Fibroblast of lung (primary cell): Measurements from ENCODE around the gene PRMT6. TPM values are rescaled to one million over a fixed set of nuclear protein-coding genes. Genes with fewer than 3 reads are reported as not detected.
"Not testable (repeated sequence)": the region's sequence is repeated elsewhere in the genome, so short reads cannot be mapped to it uniquely, and the experiment has no call there.

Experiments used
- DNase-seq, 2 donors: peaks; one replicate each; pipeline versions ENCODE4 v3.0.0 to v3.0.0-alpha.2; 2010; ENCODE audit warnings: low read depth in 2 of 2
- H2AFZ ChIP-seq: 2 replicates; pipeline ENCODE4 v1.5.1; 2012; ENCODE audit warnings: low read length, control low read depth, inconsistent platforms
- H3K27ac ChIP-seq: 2 replicates; pipeline ENCODE4 v1.5.1; 2011; ENCODE audit warnings: low read length, control low read depth; ENCODE audit not compliant: insufficient read depth
- H3K27me3 ChIP-seq: 2 replicates; pipeline ENCODE4 v1.5.1; 2011; ENCODE audit warnings: mild to moderate bottlenecking, low read length; ENCODE audit not compliant: control insufficient read depth, insufficient read depth
- H3K36me3 ChIP-seq: 2 replicates; pipeline ENCODE4 v1.5.1; 2011; ENCODE audit warnings: low read length; ENCODE audit not compliant: control insufficient read depth, insufficient read depth
- H3K4me1 ChIP-seq: 2 replicates; pipeline ENCODE4 v1.5.1; 2011; ENCODE audit warnings: low read length; ENCODE audit not compliant: control insufficient read depth, insufficient read depth; ENCODE audit errors: extremely low read depth
- H3K4me2 ChIP-seq: 2 replicates; pipeline ENCODE4 v1.5.1; 2011; ENCODE audit warnings: low read length, control low read depth; ENCODE audit not compliant: insufficient read depth; ENCODE audit errors: extremely low read depth
- H3K4me3 ChIP-seq, 4 experiments: fragments of 200-600 bp in 1 of 4; sonication (generic) in 1 of 4; replicated peaks in 1 of 4; 2 replicates each; pipeline ENCODE4 v1.5.1; 2011 to 2016; ENCODE audit warnings: low read length in 4 of 4, low read depth in 3 of 4, mild to moderate bottlenecking in 3 of 4, control low read depth in 2 of 4, inconsistent platforms in 1 of 4, mixed read lengths in 1 of 4; ENCODE audit not compliant: insufficient read depth in 1 of 4; ENCODE audit errors: control extremely low read depth in 1 of 4
- H3K79me2 ChIP-seq: 2 replicates; pipeline ENCODE4 v1.5.1; 2012; ENCODE audit warnings: mild to moderate bottlenecking, low read length, inconsistent platforms; ENCODE audit not compliant: control insufficient read depth, insufficient read depth
- H3K9ac ChIP-seq: 2 replicates; pipeline ENCODE4 v1.5.1; 2011; ENCODE audit warnings: mild to moderate bottlenecking, low read length, control low read depth; ENCODE audit not compliant: insufficient read depth
- H3K9me3 ChIP-seq: 2 replicates; pipeline ENCODE4 v1.5.1; 2012; ENCODE audit warnings: low read depth, low read length; ENCODE audit not compliant: control insufficient read depth, insufficient read depth
- H4K20me1 ChIP-seq: 2 replicates; pipeline ENCODE4 v1.5.1; 2011; ENCODE audit warnings: low read length; ENCODE audit not compliant: control insufficient read depth, insufficient read depth; ENCODE audit errors: extremely low read depth
- EZH2 ChIP-seq: IDR thresholded peaks from 2 replicates; pipeline ENCODE4 v1.5.1; 2012; ENCODE audit warnings: low read length, control low read depth, mild to moderate bottlenecking; ENCODE audit errors: missing control alignments
- polyA plus RNA-seq, 2 donors: library from polyadenylated mRNA; depleted of rRNA in 1 of 2; stranded (reverse) in 1 of 2; unstranded in 1 of 2; fragments of >200 nt; gene quantifications; 2 replicates each; pipeline ENCODE4 v1.2.1, GENCODE V29; 2011 to 2012; ENCODE audit warnings: missing spikeins in 1 of 2
- total RNA-seq: library from RNA; depleted of rRNA; stranded (reverse); fragments of >200 nt; gene quantifications from 2 replicates; pipeline ENCODE4 v1.2.1, GENCODE V29; 2014
- TF ChIP-seq, protein P1 (sequence below), 2 donors: IDR thresholded peaks in 1 of 2; conservative IDR thresholded peaks in 1 of 2; 1 replicate in 1 of 2; 2 replicates in 1 of 2; pipeline ENCODE4 v1.5.1; 2011 to 2012; ENCODE audit warnings: low read length in 2 of 2, control low read depth in 1 of 2, inconsistent platforms in 1 of 2, low read depth in 1 of 2, mild to moderate bottlenecking in 1 of 2

The PRMT6 gene
- total and polyA plus RNA-seq, 2 donors (not counting 1 experiment from before 2014, with no cell fraction given): 10.6 to 11.1 TPM

DNA sequence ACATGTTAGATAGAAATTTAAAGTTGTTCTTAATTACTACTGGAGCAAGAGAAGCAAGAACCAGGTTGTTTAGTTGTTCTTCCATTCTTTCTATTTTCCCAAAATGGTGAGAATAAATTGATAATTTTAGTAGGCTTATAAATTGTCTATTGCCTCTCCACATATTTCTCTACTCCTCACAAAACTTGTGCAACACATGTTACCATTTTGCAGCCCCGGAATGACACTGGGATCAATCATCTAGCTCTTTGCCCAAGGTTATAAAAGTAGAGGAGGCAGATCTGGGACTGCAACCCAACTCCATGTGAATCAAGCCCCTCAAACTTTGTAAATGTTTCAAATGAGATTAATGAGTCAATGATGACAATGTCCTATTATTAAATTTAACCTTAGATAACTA lies 34.9 kb downstream of the PRMT6 start:
- H3K9ac ChIP-seq: no peak overlapping the region
- no peak for DNase-seq
- no peaks in the 10 kb centered on the region for H3K27me3 ChIP-seq
- H2AFZ ChIP-seq: no peak overlapping the region
- H3K79me2 ChIP-seq: no peaks in the 10 kb centered on the region
- H3K4me2 ChIP-seq: no peak overlapping the region
- H4K20me1 ChIP-seq: no peaks in the 10 kb centered on the region
- no peak for TF ChIP-seq EZH2
- TF ChIP-seq, protein P1, sequence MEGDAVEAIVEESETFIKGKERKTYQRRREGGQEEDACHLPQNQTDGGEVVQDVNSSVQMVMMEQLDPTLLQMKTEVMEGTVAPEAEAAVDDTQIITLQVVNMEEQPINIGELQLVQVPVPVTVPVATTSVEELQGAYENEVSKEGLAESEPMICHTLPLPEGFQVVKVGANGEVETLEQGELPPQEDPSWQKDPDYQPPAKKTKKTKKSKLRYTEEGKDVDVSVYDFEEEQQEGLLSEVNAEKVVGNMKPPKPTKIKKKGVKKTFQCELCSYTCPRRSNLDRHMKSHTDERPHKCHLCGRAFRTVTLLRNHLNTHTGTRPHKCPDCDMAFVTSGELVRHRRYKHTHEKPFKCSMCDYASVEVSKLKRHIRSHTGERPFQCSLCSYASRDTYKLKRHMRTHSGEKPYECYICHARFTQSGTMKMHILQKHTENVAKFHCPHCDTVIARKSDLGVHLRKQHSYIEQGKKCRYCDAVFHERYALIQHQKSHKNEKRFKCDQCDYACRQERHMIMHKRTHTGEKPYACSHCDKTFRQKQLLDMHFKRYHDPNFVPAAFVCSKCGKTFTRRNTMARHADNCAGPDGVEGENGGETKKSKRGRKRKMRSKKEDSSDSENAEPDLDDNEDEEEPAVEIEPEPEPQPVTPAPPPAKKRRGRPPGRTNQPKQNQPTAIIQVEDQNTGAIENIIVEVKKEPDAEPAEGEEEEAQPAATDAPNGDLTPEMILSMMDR (conservative IDR thresholded peaks at IDR 0.05 in 1 of 2, IDR thresholded peaks at IDR 0.05 in 1 of 2; ENCODE audit: low read depth in 1 of 2, low read length in 2 of 2): no peak
- no peaks in the 10 kb centered on the region for H3K36me3 ChIP-seq
- H3K9me3 ChIP-seq: no peaks in the 10 kb centered on the region
- no peaks in the 10 kb centered on the region for H3K4me1 ChIP-seq
- H3K27ac ChIP-seq: no peak overlapping the region
- H3K4me3 ChIP-seq: no peak overlapping the region

DNA sequence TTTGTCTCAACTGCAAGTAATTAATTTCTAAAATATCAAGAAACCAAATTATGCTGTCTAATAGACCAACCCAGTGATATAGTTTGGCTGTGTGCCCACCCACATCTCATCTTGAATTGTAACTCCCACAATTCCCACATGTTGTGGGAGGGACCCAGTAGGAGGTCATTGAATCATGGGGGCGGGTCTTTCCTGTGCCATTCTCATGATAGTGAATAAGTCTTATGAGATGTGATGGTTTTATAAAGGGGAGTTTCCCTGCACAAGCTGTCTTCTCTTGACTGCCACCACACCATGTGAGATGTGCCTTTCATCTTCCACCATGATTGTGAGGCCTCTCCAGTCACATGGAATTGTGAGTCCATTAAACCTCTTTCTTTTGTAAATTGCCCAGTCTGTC lies 36.9 kb downstream of the PRMT6 start:
- H4K20me1 ChIP-seq, H3K9me3 ChIP-seq, H3K4me3 ChIP-seq, H2AFZ ChIP-seq, H3K4me2 ChIP-seq, DNase-seq, H3K27me3 ChIP-seq, H3K36me3 ChIP-seq, H3K79me2 ChIP-seq, H3K9ac ChIP-seq, H3K27ac ChIP-seq, H3K4me1 ChIP-seq: not testable (repeated sequence)

DNA sequence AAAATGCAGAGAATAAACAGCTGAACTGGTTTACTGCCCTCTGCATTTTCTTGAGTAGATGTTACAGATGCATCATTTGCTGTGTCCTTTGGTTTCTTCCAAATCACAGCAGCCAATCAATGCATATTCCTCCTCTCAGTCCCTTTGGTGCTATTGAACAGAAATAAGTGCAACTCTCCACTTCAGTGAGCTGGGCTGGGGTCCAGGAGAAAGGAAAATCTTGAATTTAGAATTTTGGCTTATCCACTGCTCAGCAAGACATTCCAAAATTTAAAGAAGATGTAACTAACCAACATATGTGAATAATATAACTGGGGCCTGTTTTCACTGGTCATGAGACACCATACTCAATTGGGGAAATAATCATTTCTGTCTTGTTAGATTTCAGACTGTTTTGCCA lies 39.2 kb downstream of the PRMT6 start:
- H3K79me2 ChIP-seq: no peaks in the 10 kb centered on the region
- no peaks in the 10 kb centered on the region for H3K36me3 ChIP-seq
- H4K20me1 ChIP-seq: no peaks in the 10 kb centered on the region
- H3K4me1 ChIP-seq: no peaks in the 10 kb centered on the region
- DNase-seq: no peak
- no peak overlapping the region for H3K4me3 ChIP-seq
- no peak overlapping the region for H2AFZ ChIP-seq
- H3K27ac ChIP-seq: no peak overlapping the region
- no peak overlapping the region for H3K9ac ChIP-seq
- H3K4me2 ChIP-seq: no peak overlapping the region
- no peaks in the 10 kb centered on the region for H3K9me3 ChIP-seq
- H3K27me3 ChIP-seq: no peaks in the 10 kb centered on the region
- no peak for TF ChIP-seq EZH2
- TF ChIP-seq, protein P1 (conservative IDR thresholded peaks at IDR 0.05 in 1 of 2, IDR thresholded peaks at IDR 0.05 in 1 of 2; ENCODE audit: low read depth in 1 of 2, low read length in 2 of 2): no peak
